Liver (tissue), 3 donors: ENCODE measurements around the gene RNF34.

ENCODE experiments used
- CTCF ChIP-seq: fragments of 150-350 bp; IDR thresholded peaks from 2 replicates; pipeline ENCODE4 v1.5.1; 2017; ENCODE audit warnings: improper control_type of control experiment, low read depth, low read length; ENCODE audit not compliant: missing input control
- SP1 ChIP-seq: IDR thresholded peaks from 2 replicates; pipeline ENCODE4 v1.6.1; 2018; ENCODE audit warnings: antibody characterized with exemption, mild to moderate bottlenecking
- donor health status: healthy.
- donor health status: healthy.

GRCh38 chr12:121432740-121433480 lies 33.0 kb downstream of the RNF34 start:
- TF ChIP-seq CTCF (no peak), SP1 (no peak)
